ENCODE results near the gene MSH5.
A peak's percentile ranks its signal among the peaks of the same experiment; 100 is the strongest.

MSH5 gene

DNA sequence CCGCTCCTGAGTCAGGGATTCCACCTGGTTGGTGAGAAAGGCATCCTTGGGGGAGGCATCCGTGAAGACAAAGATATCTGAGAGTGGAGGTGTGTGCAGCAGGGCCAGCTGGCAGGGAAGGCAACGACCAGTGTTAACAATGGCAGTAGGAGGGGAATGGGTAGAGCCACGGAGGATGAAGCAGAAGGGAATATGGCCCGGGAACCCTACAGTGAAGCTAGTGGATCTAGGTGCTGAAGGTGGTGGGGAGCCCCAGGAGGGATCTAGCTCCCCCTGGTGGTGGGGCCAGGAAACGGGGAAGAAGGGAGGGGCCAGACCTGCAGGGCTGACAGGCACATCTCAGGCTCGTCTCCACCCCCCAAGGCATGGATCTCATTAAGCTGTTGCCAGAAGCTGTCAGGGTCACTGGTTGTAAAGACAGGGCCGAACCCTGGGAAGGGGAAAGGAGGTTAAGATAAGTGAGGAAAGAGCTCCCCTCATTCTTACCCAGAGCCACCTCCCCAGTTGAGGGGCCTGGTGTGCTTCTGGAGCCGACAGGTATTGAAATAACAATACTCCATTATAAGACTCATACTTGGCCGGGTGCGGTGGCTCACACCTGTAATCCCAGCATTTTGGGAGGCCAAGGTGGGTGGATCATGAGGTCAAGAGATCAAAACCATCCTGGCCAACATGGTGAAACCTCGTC, 30.0 kb downstream of the MSH5 start:
- Mint-ChIP-seq H3K36me3 (ENCODE audit: low read depth) (peaks cover 6% of the 10 kb centered on the region), H3K27me3 (no peaks in the 10 kb centered on the region), H3K4me3 (no peak overlapping the region), H3K9me3 (no peaks in the 10 kb centered on the region), H3K27ac (no peak overlapping the region), H3K4me1 (ENCODE audit: low read depth) (peaks cover 38% of the 10 kb centered on the region)

DNA sequence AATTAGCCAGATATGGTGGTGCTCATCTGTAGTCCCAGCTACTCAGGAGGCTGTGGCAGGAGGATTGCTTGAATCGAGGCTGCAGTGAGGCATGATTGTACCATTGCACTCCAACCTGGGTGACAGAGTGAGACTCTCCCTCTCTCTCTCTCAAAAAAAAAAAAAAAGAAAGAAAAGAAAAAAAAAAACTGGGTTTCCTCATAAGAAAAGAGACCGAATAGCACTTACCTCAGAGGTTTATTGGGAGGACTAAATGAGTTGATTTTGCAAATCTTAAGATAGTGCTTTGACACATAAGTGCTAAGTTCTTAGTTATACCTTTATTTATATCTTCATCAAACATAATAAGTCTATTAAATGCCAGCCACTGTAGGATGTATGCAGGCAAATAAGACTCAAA, 31.1 kb downstream of the MSH5 start:
- H3K4me1 Mint-ChIP-seq (ENCODE audit: low read depth) = peaks cover 45% of the 10 kb centered on the region
- H3K4me3 Mint-ChIP-seq = no peak overlapping the region
- H3K27me3 Mint-ChIP-seq = no peaks in the 10 kb centered on the region
- no peaks in the 10 kb centered on the region for H3K9me3 Mint-ChIP-seq
- H3K27ac Mint-ChIP-seq = no peak overlapping the region
- peaks cover 5% of the 10 kb centered on the region for H3K36me3 Mint-ChIP-seq (ENCODE audit: low read depth)

DNA sequence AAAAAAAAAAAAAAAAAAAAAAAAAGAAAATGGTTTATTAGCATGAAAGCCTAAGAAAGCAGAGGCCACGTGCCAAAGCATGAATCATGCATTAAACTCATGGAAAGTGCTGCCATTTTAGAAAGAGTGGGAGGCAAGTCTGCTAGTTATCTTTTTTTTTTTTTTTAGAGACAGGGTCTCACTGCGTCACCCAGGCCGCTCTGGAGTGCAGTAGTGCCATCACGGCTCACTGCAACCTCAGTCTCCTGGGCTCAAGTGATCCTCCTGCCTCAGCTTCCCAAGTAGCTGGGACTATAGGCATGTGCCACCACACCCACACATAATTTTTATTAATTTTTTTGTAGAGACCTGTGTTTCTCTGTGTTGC, 32.2 kb downstream of the MSH5 start:
- Mint-ChIP-seq H3K4me1 (ENCODE audit: low read depth) (peaks cover 56% of the 10 kb centered on the region), H3K27me3 (no peaks in the 10 kb centered on the region), H3K9me3 (no peaks in the 10 kb centered on the region), H3K4me3 (peak overlapping the region; percentile 43), H3K27ac (peak overlapping the region; percentile 67), H3K36me3 (ENCODE audit: low read depth) (peaks cover 5% of the 10 kb centered on the region)

DNA sequence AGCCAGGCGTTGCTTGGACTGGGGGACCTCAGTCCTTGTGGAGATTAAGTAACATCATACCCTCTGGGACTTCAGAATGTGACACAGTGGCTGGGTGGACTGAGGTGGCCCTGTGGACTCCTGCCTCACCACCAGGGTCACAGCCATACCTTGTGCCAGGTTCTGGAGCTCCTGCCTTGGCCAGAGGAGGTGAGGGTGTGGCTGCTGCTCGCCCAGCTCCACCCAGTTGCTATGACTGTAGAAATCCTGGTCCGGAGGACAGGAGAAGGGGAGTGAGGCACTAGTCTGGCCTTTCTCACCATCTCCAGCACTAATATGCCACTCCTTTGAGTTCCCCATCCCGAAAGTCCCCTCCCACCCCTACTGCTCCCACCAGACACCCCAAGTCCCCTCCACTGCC, 35.4 kb downstream of the MSH5 start:
- Mint-ChIP-seq H3K4me1 (ENCODE audit: low read depth) (peaks cover 61% of the 10 kb centered on the region), H3K4me3 (no peak overlapping the region), H3K27ac (no peak overlapping the region), H3K36me3 (ENCODE audit: low read depth) (peaks cover 18% of the 10 kb centered on the region), H3K27me3 (no peaks in the 10 kb centered on the region), H3K9me3 (no peaks in the 10 kb centered on the region)

DNA sequence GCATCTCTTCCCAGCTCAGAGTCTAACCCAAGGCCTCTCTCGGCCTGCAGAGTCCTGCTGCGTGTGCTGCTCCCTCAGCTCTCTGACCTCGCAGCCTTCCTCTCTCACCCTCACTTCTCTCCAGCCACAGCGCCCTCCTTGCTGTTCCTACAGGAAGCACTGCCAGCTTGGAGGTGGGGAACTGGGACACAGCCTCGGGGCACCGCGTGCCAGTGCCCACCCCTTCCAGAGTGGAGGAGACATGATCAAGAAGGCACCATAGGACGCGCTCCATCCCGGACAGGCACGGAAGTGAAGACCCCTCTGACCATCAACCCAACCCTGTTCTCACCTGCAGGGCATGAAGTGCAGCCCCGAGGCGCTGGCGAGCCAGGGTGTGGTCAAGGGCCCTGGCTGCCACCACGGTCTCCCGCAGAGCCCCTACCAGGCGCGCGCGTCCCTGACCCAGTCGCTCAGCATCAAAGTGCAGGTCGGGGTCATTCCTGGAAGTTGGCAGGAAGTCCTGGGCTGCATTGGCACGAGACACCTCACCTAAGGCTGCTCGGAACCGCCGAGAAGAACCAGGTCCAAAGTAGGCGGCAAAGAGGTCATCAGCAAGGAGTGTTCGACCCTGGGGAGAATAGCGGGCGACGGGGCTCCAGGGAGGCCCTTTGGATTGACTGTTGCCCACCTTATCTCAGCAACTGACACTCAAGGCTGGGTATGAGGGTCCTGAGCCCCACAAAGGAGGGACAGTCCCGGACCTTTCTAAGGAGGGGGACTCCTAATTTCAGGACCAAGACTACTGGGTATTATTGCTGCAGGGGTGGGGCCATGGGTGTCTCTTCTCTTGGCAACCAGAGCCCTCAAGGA, 36.1 kb downstream of the MSH5 start:
- H3K27ac Mint-ChIP-seq = peak overlapping the region; percentile 87
- peaks cover 61% of the 10 kb centered on the region for H3K4me1 Mint-ChIP-seq (ENCODE audit: low read depth)

DNA sequence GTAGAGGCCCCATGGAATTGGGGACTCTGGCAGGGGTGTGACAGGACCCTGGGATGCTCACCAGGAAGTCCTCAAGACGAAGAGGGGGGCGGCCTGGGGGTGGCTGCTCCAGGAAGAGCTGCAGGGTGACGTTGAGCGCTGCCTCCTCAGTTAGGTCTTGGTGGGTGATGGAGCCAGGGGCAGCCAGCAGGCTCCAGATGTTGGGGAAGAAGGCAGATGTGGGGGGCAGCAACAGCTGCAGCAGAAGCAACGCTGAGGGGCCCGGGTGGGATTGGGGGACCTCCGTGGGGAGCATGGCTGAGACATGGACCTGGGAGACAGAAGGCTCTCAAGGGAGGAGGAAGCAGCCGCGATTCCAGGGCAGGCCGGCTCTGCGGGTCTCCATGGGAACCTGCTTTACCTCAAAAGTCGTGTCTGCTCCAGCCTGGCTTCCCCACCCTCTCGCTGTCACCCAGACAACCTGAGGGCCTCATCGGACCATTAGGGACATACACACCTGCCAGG, 36.7 kb downstream of the MSH5 start:
- Mint-ChIP-seq H3K27ac (peak overlapping the region; percentile 87), H3K4me3 (peak overlapping the region; percentile 26), H3K27me3 (no peaks in the 10 kb centered on the region), H3K36me3 (ENCODE audit: low read depth) (peaks cover 25% of the 10 kb centered on the region), H3K9me3 (no peaks in the 10 kb centered on the region), H3K4me1 (ENCODE audit: low read depth) (peaks cover 55% of the 10 kb centered on the region)

More for the DNA sequence above, 36.1 kb downstream of the MSH5 start:
- no peaks in the 10 kb centered on the region for H3K9me3 Mint-ChIP-seq
- H3K27me3 Mint-ChIP-seq = no peaks in the 10 kb centered on the region
- H3K36me3 Mint-ChIP-seq (ENCODE audit: low read depth) = peaks cover 25% of the 10 kb centered on the region
- H3K4me3 Mint-ChIP-seq = no peak overlapping the region

DNA sequence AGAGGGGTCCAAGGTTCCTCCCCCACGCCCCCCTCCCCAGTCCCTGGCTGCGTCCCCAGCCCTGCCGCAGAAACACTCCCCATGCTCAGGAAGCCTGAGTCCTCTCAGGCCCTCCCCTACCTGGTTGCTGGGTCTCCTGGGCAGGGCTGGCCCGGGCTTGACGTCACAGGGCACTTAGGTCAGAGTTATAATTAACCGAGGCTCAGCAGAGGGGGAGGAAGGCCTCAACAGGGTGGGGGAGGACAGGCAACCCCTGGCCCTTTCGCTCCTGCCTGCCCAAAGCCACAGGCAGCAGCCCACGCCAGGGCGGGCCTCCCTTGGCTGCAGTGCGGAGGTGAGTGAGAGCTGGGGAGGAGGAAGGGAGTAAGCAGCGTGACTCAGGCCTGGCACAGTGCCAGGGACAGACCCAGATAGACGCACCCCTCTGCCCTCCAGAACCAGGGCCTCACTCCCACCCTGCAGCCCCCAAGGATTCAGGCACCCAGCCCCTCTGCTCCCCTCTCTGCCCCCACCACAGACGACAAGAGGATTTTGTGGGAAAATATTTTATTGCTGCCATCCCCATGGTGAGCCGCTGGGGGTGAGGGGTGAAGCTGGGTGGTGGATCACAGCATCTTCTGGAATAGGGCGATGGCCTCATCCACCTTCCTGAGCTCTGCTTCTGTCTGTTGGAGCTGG, 37.3 kb downstream of the MSH5 start, which contains the start of gene VWA7:
Gene VWA7, minus strand, starts transcription at position 340 of the 678 bp plus-strand sequence. CDS start 549 bp downstream, outside the sequence.
- Mint-ChIP-seq H3K4me1 (ENCODE audit: low read depth) (peaks cover 50% of the 10 kb centered on the region), H3K9me3 (no peaks in the 10 kb centered on the region), H3K27ac (peak within 1 kb of the TSS; percentile 87), H3K4me3 (peak within 1 kb of the TSS; percentile 26), H3K27me3 (no peaks in the 10 kb centered on the region), H3K36me3 (ENCODE audit: low read depth) (peaks cover 25% of the 10 kb centered on the region)

DNA sequence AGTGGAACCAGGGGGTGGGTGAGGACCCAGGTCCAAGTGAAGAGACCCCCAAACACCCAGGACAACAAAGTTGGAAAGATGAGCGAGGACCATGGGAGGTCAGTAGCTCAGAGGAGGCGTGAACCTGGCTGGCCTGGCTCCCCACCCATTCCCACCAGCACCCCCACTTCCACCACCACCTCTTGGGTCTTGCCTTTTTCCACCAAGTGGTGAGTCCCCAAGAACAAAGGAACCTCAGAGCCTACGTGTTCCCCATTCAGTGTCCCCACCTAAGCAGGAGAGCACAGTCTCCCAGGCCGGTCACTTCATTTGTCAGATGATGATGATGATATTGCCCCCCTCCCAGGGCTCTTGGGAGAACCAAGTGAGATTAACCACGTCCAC, 37.9 kb downstream of the MSH5 start:
- Mint-ChIP-seq H3K27ac (no peak overlapping the region), H3K4me3 (peak overlapping the region; percentile 26), H3K4me1 (ENCODE audit: low read depth) (peaks cover 45% of the 10 kb centered on the region), H3K36me3 (ENCODE audit: low read depth) (peaks cover 26% of the 10 kb centered on the region), H3K27me3 (no peaks in the 10 kb centered on the region), H3K9me3 (no peaks in the 10 kb centered on the region)

DNA sequence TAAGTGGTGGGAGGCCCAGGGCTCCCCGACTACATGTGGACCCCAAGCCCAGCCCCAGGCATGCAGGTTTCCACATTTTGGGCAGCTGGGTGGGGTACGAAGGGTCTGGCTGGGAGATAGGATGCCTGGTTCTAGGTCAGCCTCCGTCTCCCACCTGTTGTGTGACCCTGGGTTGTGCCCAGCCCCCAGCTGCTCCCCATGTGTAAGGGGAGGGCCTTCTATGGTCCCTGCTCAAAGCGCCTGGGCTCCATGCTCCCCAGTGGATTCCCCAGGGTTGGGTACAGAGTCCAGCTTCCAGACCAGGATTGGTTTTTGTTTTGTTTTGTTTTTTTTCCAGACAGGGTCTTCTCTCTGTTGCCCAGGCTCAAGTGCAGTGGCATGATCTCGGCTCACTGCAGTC, 38.4 kb downstream of the MSH5 start:
- Mint-ChIP-seq H3K27ac (no peak overlapping the region), H3K9me3 (no peaks in the 10 kb centered on the region), H3K4me1 (ENCODE audit: low read depth) (peaks cover 40% of the 10 kb centered on the region), H3K36me3 (ENCODE audit: low read depth) (peaks cover 31% of the 10 kb centered on the region), H3K27me3 (no peaks in the 10 kb centered on the region), H3K4me3 (no peak overlapping the region)

DNA sequence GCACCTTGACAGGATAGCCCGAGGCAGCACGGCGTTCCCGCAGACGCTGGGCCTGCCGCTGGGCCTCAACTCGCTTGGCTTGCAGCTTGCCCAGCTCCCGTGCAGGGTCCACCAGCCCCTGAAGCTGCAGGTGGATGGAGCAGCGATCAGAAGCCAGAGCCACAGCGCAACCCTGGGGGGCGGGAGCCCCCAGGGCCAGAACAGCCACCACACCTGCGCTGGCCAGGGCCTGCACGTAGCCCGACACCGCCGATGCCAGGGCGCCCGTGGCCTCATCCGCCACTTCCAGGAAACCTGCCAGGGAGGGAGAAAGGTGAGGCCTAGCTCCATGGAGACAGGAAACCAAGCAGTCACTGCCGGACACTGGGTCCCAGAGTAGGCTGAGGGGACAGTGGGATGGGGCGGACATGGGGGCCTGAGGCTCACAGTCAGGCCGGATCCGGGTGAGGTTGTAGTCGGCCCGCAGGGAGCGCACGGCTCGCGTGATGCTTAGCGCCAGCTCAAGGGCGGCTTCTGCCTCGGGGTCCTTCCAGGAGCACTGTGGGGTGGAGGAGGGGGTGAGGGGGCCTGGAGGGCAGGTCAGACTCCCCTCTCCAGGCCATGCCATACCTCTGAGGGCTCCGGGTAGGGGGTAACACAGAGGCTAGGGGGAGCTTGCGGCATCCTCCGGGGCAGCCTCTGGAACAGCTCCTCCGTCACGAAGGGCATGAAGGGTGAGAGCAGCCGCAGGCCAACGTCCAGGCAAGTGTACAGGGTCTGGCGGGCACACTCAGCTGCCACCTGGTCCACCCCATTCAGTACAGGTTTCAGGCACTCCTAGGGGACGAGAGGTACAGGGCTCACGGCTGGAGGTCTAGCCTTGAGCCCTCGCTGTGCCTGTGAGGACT, 39.4 kb downstream of the MSH5 start:
- Mint-ChIP-seq H3K27ac (no peak overlapping the region), H3K4me3 (no peak overlapping the region), H3K36me3 (ENCODE audit: low read depth) (peaks cover 36% of the 10 kb centered on the region), H3K9me3 (no peaks in the 10 kb centered on the region), H3K27me3 (no peaks in the 10 kb centered on the region), H3K4me1 (ENCODE audit: low read depth) (peaks cover 34% of the 10 kb centered on the region)

DNA sequence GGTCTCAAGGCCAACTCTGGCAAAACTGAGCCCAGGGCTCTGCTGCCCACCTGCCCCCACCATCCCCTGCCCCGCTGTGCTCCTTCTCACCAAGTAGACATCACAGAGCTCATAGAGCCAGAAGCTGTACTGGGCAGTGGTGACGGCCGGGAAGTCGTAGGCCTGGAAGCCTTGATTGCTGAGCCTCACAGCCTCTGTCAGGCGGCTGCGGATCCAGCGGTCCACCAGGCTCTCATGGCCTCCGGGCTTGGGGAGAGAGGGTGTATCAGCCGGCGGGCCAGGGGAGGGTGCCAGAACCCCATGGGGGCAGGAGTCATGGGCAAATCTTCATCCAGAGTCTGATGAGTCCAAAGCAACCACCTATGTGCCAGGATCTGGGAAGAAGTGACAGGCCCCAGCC, 40.1 kb downstream of the MSH5 start:
- Mint-ChIP-seq H3K27me3 (no peaks in the 10 kb centered on the region), H3K4me1 (ENCODE audit: low read depth) (peaks cover 31% of the 10 kb centered on the region), H3K9me3 (no peaks in the 10 kb centered on the region), H3K27ac (no peak overlapping the region), H3K36me3 (ENCODE audit: low read depth) (peaks cover 43% of the 10 kb centered on the region), H3K4me3 (no peak overlapping the region)

DNA sequence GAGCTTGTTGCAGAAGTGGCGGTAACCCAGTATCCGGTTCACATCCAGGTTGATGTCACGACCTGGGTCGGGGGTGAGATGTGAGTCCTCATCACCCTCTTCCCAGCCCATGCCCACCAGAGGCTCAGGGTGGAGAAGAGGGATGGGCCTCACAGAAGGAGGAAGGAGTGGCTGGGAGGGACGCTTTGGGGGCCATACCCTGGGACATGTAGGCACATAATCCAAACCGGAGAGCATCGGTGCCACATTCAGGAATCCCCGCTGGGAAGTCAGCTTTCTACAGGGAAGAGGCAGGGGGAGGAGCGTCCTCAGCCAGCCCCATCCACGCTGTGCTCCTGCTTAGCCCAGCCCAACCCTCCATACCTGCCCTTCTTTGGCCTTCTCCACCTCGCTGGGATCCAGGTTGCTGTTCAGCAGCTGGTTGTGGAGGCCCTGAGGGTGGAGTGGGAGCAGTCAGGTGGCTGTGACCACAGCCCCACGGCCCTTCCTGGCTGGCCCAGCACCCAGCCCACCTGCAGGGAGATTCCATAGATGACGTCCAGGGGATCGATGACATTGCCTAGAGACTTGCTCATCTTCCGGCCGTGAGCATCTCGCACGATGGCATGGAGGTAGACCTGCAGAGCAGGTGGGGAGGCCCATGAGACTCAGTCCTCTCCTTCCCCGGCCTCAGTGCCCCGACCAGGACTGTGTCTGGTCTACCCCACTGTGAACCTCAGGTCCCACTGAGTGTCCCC, 40.9 kb downstream of the MSH5 start:
- no peaks in the 10 kb centered on the region for H3K9me3 Mint-ChIP-seq
- no peak overlapping the region for H3K27ac Mint-ChIP-seq
- peaks cover 43% of the 10 kb centered on the region for H3K36me3 Mint-ChIP-seq (ENCODE audit: low read depth)
- no peaks in the 10 kb centered on the region for H3K27me3 Mint-ChIP-seq
- peaks cover 24% of the 10 kb centered on the region for H3K4me1 Mint-ChIP-seq (ENCODE audit: low read depth)
- no peak overlapping the region for H3K4me3 Mint-ChIP-seq

DNA sequence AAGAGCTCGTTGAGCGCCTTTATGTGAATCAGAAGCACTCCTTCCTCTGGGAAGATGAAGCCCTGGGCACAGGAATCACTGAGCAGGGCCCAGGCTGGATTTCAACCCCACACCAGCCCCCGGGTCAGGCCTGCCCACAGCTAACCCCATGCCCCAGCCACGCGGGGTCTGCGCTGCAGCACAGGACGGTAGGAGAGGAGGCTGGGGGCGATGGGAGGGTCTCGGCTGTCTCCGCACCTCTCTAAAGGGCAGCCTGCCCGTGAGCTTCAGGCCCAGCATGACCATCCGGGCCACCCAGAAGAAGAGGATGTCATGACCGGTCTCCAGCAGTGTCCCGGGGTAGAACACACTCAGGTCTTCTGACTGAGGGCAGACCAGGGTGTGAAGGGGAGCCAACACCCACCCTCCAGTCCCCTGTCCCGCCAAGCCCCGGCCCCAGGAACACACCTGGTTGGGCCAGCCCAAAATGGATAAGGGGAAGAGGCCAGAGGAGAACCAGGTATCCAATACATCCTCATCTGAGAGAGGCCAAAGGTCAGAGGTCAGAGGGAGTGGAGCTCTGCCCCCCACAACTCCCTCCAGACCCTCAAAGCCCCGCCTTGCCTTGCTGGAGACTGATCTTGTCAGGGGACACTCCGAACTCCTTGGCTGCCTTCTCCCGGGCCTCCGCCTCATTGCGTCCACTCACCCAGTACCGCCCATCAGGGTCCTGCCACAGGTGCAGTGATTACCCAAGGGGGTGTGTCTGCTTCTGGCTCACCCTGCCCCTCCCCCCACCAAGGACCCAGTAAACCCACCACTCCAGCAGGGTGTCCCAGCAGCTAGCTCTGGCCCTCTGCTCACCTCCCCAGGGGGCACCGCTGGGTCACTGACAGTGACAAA, 41.7 kb downstream of the MSH5 start:
- H3K36me3 Mint-ChIP-seq (ENCODE audit: low read depth) = peaks cover 47% of the 10 kb centered on the region

More for the DNA sequence above, 41.7 kb downstream of the MSH5 start:
- H3K9me3 Mint-ChIP-seq = no peaks in the 10 kb centered on the region
- H3K4me1 Mint-ChIP-seq (ENCODE audit: low read depth) = peaks cover 15% of the 10 kb centered on the region
- H3K27ac Mint-ChIP-seq = no peak overlapping the region
- no peaks in the 10 kb centered on the region for H3K27me3 Mint-ChIP-seq
- no peak overlapping the region for H3K4me3 Mint-ChIP-seq
